ENCODE results near the gene FRMD8. TPM values are rescaled to one million over a fixed set of nuclear protein-coding genes. Genes with fewer than 3 reads are reported as not detected.
A peak's percentile ranks its signal among the peaks of the same experiment; 100 is the strongest.

Gene FRMD8
- total RNA-seq, 1 donor from 2014 or later = 37.1 TPM

DNA sequence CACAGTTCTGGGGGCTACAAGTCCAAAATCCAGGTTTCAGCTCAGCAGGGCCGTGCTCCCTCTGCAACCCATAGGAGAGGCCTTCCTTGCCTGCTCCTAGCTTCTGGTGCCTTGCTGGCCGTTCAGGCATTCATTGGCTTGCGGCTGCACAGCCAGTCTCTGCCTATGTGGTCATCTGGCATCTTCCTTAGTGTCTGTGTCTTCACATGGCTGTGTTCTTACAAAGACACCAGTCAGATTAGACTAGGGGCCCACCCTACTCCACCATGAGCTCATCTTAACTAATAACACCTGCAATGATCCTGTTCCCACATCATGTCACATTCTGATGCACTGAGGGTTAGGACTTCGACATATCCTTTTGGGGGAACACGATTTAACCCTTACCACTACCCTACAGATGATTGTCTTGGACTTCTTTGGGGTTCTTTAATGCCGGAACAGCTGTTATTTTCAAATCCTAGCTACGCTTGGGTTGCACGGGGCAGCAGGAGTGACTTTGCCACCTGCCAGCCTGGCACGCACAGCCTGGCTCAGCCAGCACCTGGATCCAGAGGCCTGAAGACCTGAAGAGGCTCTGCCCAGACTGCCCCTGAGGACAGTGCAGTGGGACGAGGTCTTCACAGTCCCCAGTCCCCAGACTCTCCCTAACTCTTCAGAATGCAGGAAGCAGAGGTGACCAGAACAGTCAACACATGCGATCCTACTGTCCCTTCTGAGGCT, 28.5 kb downstream of the FRMD8 start:
- no peak for ATAC-seq

DNA sequence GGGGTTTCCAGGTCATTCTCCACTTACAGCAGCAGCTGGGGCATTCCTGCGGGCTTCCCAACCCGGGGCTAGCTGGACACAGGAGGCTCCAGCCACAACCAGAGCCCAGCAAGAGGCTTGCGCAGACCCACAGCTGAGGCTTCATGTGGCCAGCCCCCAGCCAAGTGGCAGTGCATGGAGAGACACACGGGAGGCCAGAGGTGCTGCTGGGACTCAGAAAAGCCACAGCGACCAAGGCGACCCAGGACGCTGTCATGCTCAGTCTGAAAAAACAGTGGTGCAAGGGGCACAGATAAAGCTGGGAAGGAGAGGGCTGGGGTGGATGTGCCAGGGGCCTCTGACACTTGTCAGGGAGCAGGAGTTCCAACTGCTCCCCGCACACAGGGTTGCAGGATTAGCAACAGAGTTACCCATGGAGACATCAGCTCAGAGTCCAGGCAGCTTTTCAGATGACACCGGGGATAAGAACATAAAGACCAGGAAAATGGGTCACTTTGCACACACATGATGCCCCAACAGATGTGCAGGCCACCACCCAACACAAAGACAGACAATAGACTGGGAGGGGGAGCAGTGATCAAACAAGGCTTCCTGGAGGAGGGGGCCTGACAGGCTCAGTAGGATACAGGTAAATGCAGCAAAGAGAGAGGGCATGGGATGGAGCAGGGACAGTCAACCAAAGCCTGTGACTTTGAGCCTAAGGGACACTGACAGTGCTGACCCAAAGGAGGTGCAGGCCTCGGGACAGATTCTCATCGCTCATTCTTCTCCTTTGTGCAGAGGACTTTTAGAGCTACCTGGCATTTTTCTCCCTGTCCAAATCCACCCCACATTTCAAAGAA, 29.3 kb downstream of the FRMD8 start:
- no peak for ATAC-seq

DNA sequence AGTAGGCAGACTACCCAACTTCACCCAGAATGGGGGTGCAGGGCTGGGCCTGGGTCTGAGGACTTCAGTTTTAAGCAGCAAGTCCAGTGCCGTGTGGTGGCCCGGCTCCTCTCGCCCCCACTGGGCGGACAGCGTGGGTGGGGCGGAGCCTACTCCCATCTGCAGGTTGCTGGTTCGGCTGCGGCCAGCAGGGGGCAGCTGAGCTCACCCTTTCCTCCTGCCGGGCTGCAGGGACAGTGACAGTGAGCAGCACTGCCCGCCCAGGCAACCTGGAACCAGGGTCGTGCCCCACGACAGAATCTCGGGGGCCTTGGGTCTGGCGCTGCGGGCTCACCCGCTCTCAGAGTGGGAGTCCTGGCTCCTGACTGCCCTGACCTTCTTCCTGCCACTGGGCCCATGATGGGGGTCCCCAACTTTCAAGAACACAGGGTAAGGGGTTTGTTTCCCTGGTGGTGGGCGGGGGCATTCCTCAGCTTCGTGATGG, 29.9 kb downstream of the FRMD8 start:
- ATAC-seq = peak; percentile 48

DNA sequence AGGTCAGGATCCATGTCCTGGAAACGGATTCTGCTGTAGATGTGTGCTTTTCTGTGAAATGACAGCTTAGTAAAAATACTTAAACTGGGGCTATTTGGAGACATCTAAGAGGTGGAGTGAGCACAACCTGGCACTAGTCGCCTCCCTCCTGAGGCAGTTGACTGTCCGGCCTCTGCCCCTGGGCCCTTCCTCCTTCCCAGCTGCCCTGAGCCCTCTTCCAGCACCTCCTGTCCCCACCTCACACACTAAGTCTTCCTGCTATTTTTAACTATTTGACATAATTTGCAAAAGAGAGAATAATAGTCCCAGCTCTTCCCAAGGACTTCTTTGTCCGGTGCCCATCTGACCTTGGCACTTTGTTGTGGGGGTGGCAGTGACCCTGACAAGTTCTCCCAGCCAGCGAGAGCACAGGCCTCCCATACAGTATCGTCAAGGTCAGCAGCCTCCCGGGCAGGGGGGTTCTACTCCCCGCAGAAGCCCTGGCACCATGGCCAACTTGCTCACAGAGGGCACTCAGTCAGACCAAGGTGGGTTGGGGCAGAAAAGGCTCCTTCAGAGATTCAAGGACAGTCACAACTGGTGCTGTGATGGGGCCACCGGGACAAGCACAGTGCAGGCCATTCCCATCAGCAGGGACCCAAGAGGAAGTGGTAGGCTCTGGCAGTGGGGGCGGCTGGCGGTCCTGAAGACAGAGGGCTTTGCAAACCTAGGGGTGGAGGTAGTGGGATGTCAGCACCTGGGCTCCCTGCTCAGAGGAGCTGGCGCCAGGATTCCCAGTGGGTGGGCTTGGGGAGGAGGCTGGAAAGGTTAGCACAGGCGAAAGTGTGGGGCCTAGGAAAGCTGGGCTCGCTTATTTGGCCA, 30.6 kb downstream of the FRMD8 start:
- ATAC-seq = no peak

DNA sequence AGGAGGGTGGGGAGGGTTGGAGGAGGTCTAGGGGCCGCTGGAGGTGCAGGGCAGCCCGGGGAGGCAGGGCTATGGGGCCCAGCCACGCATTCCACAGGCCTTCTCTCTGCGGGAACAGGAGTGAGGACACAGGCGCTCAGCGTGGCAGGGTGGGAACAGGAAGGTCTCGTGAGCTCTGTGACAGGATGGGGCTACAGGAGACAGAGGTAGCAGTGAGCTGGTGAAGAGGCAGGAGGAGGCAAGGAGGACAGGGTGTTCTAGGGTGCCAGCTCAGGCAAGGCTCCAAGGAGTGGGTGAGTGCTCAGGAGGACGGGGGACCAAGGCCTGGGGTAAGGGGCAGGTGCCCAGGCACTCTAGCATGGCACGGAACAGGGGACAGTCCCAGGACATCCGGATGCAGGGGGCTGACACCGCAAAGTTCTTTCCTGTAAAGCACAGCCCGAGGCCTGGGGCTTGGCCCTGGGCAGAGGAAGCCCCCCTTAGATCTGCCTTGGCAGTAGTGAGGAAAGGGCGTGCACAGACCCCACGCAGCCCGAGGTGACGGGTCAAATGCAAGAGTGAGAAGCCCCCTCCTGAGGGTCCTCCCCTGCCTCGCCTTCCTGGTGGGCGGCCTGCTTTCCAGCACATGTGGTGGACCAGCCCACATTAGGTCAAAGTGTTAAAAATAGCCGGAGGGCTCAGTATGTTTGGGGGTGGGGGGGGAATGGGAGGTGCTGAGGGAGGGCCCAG, 31.4 kb downstream of the FRMD8 start:
- ATAC-seq = no peak

DNA sequence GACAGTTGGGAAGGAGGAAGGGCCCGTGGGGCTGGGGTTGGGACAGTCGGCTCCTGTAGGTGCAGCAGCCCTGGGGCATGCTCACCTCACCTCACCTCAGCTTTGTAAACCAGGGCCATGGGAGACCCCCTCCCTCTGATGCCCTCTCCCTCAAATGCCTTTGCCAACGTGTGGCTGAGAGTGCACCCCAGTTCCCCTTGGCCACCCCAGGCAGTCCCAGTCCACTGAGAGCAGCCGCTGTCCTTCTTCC, 31.9 kb downstream of the FRMD8 start:
- no peak for ATAC-seq

DNA sequence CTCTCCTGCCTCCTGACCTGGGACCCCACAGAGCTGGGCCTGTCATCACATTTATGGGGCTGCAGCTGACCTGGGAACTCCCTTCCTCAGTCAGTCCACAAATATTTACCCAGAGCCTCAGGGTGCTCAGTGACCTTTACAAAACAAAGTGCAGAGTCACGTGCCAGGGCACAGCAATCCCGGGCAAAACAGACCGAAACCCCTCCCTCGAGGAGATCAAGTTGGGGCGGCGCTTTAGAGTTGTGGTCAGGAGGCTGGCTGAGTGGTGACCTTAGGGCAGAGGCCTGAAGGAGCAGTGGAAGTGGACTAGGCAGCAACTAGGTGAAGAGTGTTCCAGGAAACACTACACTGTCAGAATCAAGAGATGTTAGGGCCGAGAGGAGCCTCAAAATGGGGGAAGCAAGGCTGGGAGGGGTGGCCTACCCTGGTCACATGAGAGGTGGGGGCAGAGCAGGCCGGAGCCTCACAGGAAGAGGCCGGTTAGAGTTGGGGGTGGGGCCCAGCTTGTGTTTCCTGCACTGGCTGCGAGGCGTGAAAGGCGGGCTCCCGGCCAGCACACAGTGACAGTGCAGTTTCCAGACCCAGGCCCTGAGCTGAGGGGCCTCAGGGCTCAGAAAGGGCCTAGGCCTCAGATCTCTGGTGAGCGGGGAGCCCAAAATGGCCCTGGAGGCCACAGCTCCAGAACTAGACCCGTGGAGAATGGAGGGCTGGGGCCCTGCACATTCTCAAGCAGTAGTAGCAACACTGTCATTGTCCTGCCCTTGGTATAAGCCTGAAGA, 32.4 kb downstream of the FRMD8 start:
- ATAC-seq = peak; percentile 51

DNA sequence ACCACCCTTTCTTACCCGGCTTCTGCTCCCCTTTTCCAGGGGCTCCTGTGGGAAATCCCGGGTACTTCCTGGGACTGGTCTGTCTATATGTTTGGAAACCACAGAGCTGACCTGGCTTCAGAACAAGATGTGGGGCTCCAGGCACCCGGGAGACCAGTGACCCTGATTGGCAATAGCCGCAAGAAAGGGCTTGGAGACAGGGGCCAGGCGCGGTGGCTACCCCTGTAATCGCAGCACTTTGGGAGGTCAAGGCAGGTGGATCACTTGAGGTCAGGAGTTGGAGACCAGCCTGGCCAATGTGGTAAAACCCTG, 33.0 kb downstream of the FRMD8 start:
- no peak for ATAC-seq

DNA sequence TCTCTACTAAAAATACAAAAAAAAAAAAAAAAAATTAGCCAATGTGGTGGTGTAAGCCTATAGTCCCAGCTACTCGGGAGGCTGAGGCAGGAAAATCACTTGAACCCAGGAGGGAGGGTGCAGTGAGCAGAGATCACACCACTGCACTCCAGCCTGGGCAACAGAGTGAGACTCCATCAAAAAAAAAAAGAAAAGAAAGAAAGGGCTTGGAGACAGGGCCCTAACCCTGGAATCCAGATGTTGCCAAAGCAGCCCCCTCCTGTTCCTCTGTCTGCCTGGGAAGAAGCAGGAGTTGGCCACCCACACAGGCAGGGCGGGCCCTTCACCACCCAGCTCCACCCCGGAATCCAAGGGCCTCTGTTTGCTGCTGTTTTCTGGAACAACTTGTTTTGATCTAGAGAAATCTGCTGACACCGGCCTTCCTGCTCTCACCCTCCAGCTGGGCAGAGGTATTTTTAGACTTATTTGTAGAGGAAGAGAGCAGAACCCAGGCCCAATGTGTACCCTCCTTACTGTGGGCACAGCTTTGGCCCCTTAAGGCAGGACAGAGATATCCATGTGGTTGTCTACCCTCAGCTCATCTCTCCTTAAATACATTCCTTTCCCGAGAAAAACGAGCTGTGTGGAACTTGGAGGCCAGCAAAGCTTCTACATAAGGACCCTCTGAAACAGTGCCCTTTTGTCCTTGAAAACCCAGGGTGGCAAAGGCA, 33.5 kb downstream of the FRMD8 start:
- peak; percentile 19 for ATAC-seq

DNA sequence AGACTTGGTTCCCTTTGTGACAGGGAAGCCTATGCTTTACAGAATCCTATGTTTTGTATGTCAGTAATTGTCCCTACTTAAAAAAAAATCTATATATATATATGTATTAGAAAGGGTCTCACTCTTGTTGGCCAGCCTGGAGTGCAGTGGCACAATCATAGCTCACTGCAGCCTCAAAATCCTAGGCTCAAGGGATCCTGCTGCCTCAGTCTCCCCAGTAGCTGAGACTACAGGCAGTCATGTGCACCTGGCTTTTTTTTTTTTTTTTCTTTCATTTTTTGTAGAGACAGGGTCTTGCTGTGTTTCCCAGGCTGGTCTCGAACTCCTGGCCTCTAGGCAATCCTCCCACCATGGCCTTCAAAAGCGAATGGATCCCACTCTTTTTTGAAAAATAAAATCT, 34.1 kb downstream of the FRMD8 start:
- ATAC-seq = no peak

DNA sequence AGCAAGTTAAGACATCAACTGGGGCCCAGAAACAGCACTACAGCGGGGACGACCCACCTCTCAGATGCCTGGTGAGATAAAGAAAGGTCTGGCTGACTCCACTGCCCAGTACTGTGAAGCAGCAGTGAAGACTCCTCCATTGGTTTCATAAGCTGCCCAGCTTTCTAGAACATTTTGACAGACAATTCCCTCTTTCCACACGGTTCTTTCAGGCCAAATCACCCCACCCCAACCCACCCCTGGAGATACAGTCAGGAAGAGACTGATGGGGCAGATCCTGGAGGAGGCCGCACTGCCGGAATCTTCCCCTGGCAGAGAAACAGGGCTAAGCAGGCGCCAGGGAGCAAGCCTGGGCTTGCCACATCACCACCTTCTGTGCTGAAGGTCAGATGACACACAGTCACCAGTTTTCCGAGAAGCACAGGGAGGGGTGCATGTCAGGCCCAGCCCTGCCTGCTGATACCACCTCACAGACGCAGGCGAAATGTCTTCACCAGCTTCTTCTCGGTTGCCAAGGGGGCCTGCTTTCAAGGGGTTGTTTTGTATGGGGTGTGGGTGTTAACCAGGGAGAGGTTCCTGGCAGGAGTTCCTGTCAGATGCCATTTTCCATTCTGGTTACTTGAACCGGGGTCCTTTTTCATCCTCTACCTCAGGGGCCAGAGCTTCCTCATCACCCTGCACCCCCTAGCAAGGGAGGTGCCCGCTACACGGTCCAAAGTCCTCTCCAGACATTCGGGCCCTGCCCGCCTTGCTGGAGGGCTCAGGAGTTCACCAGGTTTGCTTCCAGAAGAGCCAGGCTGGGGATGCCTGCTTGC, 34.7 kb downstream of the FRMD8 start:
- ATAC-seq = peak; percentile 61

DNA sequence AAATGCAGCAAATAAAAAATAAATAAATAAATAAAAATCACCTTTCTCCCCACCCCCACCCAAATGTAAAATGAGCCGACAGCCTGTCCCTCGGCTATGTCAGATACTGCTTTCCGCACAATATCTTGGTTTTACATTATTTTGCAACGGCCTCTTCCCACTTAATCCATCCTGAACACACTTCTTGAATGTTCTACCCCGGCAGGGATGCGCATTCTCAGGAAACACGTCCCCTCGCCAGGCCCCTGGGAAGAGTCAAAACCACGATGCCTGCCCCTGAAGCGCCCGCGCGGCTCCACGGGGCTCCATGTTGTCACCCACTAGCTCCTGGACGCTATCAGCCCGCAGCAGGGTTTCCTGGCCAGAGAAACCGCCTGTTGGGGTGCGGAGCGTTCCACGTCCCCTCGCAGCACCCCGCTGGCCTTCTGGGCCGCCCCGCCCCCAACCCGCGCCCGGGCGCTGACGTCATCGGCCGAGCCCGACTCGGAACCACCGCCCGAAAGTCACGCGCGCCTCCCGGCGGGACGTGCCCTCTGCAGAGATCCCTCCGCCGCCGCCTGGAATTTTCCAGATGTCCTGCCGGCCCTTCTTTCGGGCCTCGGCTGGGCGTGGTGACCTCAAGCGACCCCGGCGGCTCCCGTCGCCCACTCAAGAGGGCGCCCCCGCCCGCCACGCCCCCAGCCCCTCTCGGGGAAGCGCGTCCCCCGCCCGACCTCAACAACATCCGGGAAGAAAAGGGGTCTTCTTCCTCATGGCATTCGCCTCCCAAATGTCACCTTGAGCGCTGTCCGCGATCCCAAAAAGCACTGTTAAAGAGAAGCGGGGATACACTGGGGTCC, 35.6 kb downstream of the FRMD8 start:
- peak; percentile 40 for ATAC-seq

DNA sequence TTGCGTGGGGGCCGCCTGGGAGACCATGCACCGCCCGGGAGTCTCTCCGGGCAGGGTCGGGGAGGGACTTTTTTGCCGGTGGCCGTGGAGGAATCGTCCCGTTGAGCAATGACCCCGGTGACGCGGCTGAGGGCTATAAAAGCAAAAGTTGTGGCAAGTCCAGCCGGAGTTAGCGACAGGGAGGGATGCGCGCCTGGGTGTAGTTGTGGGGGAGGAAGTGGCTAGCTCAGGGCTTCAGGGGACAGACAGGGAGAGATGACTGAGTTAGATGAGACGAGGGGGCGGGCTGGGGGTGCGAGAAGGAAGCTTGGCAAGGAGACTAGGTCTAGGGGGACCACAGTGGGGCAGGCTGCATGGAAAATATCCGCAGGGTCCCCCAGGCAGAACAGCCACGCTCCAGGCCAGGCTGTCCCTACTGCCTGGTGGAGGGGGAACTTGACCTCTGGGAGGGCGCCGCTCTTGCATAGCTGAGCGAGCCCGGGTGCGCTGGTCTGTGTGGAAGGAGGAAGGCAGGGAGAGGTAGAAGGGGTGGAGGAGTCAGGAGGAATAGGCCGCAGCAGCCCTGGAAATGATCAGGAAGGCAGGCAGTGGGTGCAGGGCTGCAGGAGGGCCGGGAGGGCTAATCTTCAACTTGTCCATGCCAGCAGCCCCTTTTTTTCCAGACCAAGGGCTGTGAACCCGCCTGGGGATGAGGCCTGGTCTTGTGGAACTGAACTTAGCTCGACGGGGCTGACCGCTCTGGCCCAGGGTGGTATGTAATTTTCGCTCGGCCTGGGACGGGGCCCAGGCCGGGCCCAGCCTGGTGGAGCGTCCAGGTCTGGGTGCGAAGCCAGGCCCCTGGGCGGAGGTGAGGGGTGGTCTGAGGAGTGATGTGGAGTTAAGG, 36.4 kb downstream of the FRMD8 start, which contains the start of gene NEAT1:
Gene NEAT1, plus strand, starts transcription at position 166 of the 883 bp plus-strand sequence.
- ATAC-seq = peak; percentile 28

DNA sequence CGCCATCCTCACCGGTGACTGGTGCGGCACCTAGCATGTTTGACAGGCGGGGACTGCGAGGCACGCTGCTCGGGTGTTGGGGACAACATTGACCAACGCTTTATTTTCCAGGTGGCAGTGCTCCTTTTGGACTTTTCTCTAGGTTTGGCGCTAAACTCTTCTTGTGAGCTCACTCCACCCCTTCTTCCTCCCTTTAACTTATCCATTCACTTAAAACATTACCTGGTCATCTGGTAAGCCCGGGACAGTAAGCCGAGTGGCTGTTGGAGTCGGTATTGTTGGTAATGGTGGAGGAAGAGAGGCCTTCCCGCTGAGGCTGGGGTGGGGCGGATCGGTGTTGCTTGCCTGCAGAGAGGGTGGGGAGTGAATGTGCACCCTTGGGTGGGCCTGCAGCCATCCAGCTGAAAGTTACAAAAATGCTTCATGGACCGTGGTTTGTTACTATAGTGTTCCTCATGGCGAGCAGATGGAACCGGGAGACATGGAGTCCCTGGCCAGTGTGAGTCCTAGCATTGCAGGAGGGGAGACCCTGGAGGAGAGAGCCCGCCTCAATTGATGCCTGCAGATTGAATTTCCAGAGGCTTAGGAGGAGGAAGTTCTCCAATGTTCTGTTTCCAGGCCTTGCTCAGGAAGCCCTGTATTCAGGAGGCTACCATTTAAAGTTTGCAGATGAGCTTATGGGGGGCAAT, 37.2 kb downstream of the FRMD8 start:
- no peak for ATAC-seq

DNA sequence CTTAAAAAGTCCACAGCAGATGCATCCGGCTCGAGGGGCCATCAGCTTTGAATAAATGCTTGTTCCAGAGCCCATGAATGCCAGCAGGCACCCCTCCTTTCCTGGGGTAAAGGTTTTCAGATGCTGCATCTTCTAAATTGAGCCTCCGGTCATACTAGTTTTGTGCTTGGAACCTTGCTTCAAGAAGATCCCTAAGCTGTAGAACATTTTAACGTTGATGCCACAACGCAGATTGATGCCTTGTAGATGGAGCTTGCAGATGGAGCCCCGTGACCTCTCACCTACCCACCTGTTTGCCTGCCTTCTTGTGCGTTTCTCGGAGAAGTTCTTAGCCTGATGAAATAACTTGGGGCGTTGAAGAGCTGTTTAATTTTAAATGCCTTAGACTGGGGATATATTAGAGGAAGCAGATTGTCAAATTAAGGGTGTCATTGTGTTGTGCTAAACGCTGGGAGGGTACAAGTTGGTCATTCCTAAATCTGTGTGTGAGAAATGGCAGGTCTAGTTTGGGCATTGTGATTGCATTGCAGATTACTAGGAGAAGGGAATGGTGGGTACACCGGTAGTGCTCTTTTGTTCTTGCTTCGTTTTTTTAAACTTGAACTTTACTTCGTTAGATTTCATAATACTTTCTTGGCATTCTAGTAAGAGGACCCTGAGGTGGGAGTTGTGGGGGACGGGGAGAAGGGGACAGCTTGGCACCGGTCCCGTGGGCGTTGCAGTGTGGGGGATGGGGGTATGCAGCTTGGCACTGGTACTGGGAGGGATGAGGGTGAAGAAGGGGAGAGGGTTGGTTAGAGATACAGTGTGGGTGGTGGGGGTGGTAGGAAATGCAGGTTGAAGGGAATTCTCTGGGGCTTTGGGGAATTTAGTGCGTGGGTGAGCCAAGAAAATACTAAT, 38.0 kb downstream of the FRMD8 start:
- no peak for ATAC-seq
